ENCODE results near the gene MICU1. TPM values are rescaled to one million over a fixed set of nuclear protein-coding genes. Genes with fewer than 3 reads are reported as not detected.

The MICU1 gene
- total RNA-seq, 1 donor from 2014 or later = 37.4 TPM

DNA sequence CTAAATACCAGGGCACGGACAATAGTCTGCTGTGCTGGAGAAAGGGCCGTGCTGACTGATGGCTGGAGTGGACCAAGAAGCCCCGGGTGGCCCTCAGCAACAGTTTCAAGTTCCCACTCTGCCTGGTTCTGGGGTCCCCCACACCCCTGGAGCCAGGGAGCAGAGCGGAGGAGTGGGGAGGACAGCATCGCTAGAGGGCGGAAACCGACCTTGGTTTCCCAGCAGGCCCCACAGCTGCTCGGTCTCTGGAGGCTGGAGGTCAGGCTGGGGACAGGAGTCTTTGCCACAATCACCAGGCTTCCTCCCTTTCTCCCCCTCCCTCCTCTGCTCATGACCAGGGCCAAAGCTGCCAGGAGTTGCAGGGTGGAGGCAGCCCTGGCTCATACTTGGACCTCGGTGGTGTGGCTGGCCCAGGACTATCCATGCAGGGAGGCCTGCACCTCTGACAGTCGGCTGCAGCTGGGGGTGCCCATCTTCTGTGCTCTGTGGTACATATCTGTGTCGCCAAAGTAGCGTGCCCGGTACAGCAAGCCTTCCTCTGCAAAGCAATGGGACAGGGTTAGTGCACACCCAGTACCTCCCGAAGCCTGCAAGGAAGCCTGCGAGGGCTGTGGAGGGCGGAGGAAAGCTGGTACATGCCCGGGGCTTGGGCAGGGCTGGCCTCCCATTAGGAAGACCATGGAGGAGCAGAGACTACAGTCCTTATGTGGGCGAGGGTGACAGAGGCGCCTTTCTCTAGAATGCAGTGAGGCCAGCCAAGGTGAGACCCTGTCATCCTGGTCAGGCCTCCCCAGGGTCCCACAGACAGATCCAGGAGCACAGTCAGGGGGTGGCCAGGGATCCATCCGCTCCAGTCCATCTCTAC lies 290.3 kb downstream of the MICU1 start:
- Histone ChIP-seq H3K27ac (replicated peaks) (peak overlapping the region; percentile 95), H3K27me3 (ENCODE audit: low read depth) (no peaks in the 10 kb centered on the region), H3K36me3 (peaks cover 37% of the 10 kb centered on the region), H3K4me3 (peak overlapping the region; percentile 17), H3K9me3 (replicated peaks) (no peaks in the 10 kb centered on the region), H3K4me1 (peaks cover 76% of the 10 kb centered on the region)
- DNase-seq = peak; percentile 74
- TF ChIP-seq, protein P1, sequence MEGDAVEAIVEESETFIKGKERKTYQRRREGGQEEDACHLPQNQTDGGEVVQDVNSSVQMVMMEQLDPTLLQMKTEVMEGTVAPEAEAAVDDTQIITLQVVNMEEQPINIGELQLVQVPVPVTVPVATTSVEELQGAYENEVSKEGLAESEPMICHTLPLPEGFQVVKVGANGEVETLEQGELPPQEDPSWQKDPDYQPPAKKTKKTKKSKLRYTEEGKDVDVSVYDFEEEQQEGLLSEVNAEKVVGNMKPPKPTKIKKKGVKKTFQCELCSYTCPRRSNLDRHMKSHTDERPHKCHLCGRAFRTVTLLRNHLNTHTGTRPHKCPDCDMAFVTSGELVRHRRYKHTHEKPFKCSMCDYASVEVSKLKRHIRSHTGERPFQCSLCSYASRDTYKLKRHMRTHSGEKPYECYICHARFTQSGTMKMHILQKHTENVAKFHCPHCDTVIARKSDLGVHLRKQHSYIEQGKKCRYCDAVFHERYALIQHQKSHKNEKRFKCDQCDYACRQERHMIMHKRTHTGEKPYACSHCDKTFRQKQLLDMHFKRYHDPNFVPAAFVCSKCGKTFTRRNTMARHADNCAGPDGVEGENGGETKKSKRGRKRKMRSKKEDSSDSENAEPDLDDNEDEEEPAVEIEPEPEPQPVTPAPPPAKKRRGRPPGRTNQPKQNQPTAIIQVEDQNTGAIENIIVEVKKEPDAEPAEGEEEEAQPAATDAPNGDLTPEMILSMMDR (IDR thresholded peaks at IDR 0.05; ENCODE audit: borderline replicate concordance) = peak; percentile 30
- intact Hi-C loops (cut with micrococcal nuclease) = loop anchor here (5.0 to 10.0 kb wide), 3 partner anchors 91 to 283 kb away; no protein-coding TSS in a partner anchor

DNA sequence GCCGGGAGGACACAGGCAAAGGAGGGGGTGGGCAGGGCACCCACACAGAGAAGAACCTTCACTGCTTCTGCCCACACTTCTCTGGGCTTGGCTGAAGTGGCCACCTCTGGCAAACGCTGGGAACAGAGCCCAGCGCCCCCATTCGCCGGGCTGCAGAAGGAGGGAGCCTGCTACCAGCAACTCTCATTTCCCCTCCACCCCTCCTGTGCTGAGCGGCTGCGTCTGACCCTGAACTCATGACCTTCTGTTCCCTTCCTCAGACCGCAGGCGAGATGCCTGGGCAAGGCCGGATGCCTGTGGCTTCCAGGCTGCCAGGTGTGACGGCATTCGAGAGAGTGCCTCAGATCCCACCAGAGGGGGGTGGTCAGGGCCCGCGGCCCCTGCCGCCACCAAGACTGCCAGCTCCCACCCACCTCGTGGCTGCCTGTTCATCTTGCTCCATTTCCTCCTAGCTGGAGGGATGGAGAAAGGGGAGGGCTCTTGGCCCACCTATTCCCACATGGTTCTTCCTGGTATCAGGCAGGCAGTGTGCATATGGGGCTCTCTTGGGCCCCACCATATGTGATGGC lies 291.0 kb downstream of the MICU1 start:
- intact Hi-C loops (cut with micrococcal nuclease) = loop anchor here (5.0 to 10.0 kb wide), 3 partner anchors 90 to 283 kb away; no protein-coding TSS in a partner anchor
- TF ChIP-seq, protein P1 (IDR thresholded peaks at IDR 0.05; ENCODE audit: borderline replicate concordance) = no peak
- H3K4me3 ChIP-seq = peak overlapping the region; percentile 17
- no peaks in the 10 kb centered on the region for H3K9me3 ChIP-seq (replicated peaks)
- peak; percentile 80 for DNase-seq
- H3K4me1 ChIP-seq = peaks cover 75% of the 10 kb centered on the region
- peaks cover 30% of the 10 kb centered on the region for H3K36me3 ChIP-seq
- peak overlapping the region; percentile 95 for H3K27ac ChIP-seq (replicated peaks)
- H3K27me3 ChIP-seq (ENCODE audit: low read depth) = no peaks in the 10 kb centered on the region

DNA sequence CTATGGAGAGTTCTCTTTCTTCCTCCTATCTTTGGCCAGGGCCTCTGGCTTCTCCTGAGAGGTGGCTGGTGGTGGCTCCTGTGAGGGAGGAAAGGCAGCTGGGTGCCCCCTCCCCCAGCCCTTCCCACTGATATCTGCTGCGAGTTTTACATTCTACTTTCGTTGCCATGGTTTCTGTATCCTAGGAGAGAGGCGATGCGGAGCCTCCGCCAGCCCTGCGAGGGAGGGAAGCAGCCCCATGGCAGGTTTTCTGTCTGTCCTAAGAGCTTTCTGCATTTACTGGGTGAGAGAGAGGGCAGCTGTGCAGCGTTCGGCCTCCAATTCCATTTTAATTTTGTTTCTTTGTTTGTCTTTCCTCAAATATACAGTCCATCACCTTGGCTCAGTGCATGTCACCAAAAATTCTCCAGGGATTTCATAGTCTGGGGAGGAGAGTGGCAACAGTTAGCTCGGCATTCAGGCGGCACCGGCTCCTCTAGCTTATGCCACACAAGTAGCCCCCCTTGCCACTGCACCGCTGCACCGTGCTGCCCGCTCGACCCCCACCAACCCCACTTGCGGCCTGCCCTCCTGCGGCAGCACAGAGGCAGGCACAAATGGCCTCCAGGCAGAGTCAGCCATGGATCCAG lies 291.6 kb downstream of the MICU1 start:
- Histone ChIP-seq H3K36me3 (peaks cover 24% of the 10 kb centered on the region), H3K27ac (replicated peaks) (peak overlapping the region; percentile 95), H3K4me3 (peak overlapping the region; percentile 17), H3K27me3 (ENCODE audit: low read depth) (no peaks in the 10 kb centered on the region), H3K9me3 (replicated peaks) (no peaks in the 10 kb centered on the region), H3K4me1 (peaks cover 81% of the 10 kb centered on the region)
- peak; percentile 16 for DNase-seq
- TF ChIP-seq, protein P1 (IDR thresholded peaks at IDR 0.05; ENCODE audit: borderline replicate concordance) = no peak
- intact Hi-C loops (cut with micrococcal nuclease) = loop anchor here (10.0 kb wide), 2 partner anchors 90 to 210 kb away; no protein-coding TSS in a partner anchor

DNA sequence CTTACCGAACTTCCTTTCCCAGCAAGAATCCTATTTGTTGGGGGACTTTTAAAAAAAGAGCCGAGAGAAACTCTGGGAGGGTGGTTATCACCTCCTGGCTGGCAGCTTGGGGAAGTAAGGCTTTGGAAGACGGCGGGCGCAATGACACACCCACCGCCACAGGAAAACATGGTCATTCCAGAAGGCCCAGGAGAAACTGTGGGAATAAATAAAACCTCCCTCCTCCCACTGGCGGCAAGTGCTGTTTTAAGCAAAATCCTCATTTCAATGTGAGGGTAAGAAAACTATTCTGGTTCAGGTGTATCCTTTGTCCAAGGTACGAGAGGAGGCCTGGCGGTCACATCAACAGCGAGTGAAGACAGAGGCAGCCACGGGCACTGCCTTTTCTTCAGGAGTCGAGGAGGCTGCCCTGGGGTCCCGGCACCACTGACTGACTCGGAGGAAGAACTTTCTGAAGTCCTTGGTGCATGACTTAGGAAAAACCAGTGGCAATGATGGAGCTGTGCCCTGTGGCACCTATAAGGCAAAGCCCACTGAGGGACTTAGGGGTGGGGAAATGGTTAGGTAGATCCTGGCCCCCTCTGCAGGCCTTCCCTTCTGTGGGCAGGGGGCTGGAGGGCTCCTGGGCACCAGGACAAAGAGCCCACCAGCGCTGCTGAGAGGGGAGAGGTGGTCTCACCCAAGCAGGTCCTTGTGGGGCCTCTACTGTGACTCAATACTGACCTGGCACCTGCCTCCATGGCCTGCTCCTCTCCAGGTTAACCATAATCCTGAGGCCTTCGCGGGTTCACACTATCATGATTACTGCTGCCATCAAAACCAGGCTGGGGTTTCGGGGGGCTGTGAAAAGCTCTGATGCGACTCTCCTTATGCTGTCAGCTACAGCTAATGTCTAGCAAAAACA lies 292.5 kb downstream of the MICU1 start:
- intact Hi-C loops (cut with micrococcal nuclease) = loop anchor here (10.0 kb wide), 2 partner anchors 89 to 209 kb away; no protein-coding TSS in a partner anchor
- TF ChIP-seq, protein P1 (IDR thresholded peaks at IDR 0.05; ENCODE audit: borderline replicate concordance) = no peak
- Histone ChIP-seq H3K9me3 (replicated peaks) (no peaks in the 10 kb centered on the region), H3K36me3 (peaks cover 15% of the 10 kb centered on the region), H3K4me1 (peaks cover 91% of the 10 kb centered on the region), H3K27ac (replicated peaks) (peak overlapping the region; percentile 95), H3K4me3 (no peak overlapping the region), H3K27me3 (ENCODE audit: low read depth) (no peaks in the 10 kb centered on the region)
- peak; percentile 21 for DNase-seq
